Epithelial cell of prostate (primary cell): ENCODE data around the gene SYTL3.
"Not testable (repeated sequence)": the region's sequence is repeated elsewhere in the genome, so short reads cannot be mapped to it uniquely, and the experiment has no call there.

Experiments used
- DNase-seq: peaks from one replicate; pipeline ENCODE4 v3.0.0-alpha.2; 2011; ENCODE audit warnings: low read depth, low spot score
- H3K27ac ChIP-seq: fragments of 450-650 bp; 2 replicates; pipeline ENCODE4 v1.5.1; 2017; ENCODE audit warnings: mild to moderate bottlenecking

SYTL3 gene

GRCh38 chr6:158660333-158660754 lies 10.5 kb downstream of the SYTL3 start:
- H3K27ac ChIP-seq: no peak overlapping the region
- no peak for DNase-seq

GRCh38 chr6:158661156-158661685 lies 11.4 kb downstream of the SYTL3 start:
- H3K27ac ChIP-seq: no peak overlapping the region

DNA sequence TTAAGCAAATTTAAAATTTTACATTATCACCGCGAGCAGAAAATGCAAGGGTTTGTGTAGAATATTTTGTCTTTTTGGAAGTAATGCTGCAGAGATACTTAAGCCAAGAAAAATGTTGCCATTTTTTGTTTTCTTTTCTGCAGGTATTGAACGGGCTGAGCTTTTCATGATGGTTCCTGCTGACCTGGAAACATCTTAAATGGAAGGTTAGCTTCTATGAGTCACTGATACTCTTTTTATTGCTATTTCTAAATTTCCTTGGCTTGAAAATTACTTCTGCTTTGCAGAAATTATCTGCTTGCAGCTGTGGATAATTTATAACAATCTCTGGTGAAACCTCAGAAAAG lies 12.7 kb downstream of the SYTL3 start:
- H3K27ac ChIP-seq: no peak overlapping the region
- DNase-seq: no peak

More at GRCh38 chr6:158661156-158661685, 11.4 kb downstream of the SYTL3 start:
- no peak for DNase-seq

DNA sequence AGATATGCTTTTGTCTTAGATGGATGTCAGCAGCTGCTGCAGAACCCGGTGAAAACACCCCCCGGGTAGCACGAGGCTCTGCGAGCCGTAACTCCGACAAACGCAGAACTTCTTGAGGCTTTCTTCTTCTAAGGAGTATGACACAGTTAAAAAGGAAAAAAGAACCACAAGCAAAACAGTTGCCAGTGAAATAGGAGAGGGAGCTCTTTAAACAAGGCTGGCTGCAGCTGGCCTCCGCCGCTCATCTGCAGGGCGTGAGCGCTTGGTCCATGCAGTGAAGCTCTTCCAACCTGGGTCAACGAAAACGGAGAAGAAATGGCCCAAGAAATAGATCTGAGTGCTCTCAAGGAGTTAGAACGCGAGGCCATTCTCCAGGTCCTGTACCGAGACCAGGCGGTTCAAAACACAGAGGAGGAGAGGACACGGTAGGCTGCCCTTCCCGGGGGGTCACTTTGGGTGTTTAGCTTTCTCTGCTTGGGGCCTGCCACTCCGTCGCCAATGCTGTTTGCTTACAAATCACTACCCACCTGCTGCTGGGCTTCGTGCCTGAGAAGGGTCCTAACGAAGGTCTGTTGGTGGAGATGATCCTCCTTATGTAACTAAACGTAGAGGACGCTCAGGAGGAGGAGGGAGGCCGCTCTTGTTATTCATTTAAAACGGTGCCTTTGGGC lies 13.2 kb downstream of the SYTL3 start:
- no peak for DNase-seq
- peak overlapping the region; percentile 2 for H3K27ac ChIP-seq

GRCh38 chr6:158663625-158664165 lies 13.8 kb downstream of the SYTL3 start:
- DNase-seq: no peak
- peak overlapping the region; percentile 2 for H3K27ac ChIP-seq

DNA sequence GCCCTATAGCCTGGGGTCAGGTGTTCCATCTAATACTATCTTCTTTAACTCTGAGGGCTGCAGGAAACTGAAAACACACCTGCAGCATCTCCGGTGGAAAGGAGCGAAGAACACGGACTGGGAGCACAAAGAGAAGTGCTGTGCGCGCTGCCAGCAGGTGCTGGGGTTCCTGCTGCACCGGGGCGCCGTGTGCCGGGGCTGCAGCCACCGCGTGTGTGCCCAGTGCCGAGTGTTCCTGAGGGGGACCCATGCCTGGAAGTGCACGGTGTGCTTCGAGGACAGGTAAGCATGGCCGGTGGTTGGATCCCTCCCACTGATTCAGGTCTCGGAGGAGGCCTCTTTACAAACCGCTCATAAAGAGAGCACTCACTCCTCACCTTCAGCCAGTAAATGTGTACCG lies 15.5 kb downstream of the SYTL3 start:
- no peak for DNase-seq
- no peak overlapping the region for H3K27ac ChIP-seq

- DNase-seq: no peak
- peak overlapping the region; percentile 34 for H3K27ac ChIP-seq
Observed at GRCh38 chr6:158666628-158667359, 16.9 kb downstream of the SYTL3 start.

- no peak for DNase-seq
- H3K27ac ChIP-seq: peak overlapping the region; percentile 34
Observed at GRCh38 chr6:158667360-158667981, 17.6 kb downstream of the SYTL3 start.

GRCh38 chr6:158668707-158669103 lies 18.9 kb downstream of the SYTL3 start:
- no peak overlapping the region for H3K27ac ChIP-seq
- DNase-seq: no peak

DNA sequence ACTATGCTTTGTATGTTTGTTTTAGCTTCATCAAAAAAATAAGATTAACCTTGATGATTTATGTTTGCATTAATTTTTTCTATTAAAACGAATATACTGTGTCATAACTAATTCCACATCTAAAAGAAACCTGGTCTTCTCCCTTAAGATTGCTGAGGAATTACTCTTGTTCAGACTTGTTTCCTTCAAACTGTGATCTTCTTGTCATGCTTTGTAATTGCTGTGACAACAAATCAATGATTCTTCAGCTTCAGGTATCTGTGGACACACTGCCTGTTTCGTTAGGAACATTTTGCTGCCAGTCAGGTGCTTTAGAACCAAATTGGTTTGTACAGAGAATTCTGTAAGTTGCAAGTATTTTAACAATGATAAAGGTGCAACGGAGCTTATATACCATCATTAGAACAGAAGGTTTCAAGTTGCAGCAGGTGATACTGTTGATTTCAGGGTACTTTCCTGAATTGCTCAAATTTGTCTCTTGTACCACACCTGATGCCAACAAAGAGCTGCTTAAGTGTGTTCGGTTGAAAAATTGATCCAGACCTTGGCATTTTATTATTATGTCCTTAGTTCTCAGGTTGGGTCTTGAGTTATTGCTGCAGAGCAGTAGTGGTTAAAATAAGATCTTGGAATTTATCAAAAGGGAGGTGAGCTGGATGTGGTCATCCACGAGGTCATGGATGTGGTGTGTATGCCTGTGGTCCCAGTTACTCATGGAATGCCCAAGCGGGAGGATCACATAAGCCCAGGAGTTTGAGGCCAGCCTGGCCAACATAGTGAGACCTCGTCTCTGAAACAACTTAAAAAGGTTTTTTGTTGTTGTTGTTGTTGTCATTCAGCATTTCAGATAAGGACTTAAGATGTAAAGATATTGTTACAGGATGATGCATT lies 19.5 kb downstream of the SYTL3 start:
- DNase-seq: no peak
- H3K27ac ChIP-seq: peak overlapping the region; percentile 1

DNA sequence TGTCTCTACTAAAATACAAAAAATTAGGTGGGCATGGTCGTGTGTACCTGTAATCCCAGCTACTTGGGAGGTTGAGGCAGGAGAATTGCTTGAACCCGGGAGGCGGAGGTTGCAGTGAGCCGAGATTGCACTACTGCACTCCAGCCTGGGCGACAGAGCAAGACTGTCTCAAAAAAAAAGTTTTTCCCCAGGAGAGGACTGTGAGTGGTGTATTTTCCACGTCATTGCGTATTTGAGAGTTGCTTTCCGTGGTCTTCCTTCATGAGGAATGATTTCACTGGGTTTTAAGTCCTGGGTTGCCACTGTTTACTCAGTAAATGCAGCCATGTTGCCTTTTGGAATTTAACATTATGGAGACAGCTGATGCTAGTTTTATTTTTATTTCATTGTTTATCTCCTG lies 22.3 kb downstream of the SYTL3 start:
- DNase-seq, H3K27ac ChIP-seq: not testable (repeated sequence)

- DNase-seq: no peak
- H3K27ac ChIP-seq: no peak overlapping the region
Observed at GRCh38 chr6:158672726-158673125, 22.9 kb downstream of the SYTL3 start.

- no peak for DNase-seq
- no peak overlapping the region for H3K27ac ChIP-seq
Observed at GRCh38 chr6:158674342-158675131, 24.7 kb downstream of the SYTL3 start.

DNA sequence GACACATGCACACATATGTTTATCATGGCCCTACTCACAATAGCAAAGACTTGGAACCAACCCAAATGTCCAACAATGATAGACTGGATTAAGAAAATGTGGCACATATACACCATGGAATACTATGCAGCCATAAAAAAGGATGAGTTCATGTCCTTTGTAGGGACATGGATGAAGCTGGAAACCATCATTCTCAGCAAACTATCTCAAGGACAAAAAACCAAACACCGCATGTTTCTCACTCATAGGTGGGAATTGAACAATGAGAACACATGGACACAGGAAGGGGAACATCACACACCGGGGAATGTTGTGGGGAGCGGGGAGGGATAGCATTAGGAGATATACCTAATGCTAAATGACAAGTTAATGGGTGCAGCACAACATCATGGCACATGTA lies 27.2 kb downstream of the SYTL3 start:
- not testable (repeated sequence) for DNase-seq, H3K27ac ChIP-seq

GRCh38 chr6:158677906-158678578 lies 28.2 kb downstream of the SYTL3 start:
- no peak overlapping the region for H3K27ac ChIP-seq
- DNase-seq: no peak

DNA sequence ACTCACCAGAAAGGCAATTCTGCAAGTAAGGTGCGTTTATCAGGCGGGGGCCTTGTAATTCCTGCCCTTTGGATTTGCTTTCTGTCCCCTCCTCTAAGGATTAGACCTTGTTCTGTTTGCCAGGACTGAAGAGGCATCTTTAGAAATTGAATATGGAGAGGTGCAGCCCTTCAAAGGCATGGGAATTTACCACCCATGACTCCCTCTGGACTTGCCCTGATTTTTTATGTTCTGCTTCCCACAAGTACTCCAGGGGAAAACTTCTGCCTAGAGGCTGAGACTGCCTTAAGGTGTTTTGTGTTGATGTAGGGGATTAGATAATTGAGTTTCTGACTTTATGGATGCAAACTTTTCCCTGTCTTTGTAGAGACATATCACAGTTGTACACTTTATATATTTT lies 30.2 kb downstream of the SYTL3 start:
- H3K27ac ChIP-seq: no peak overlapping the region
- DNase-seq: no peak

GRCh38 chr6:158680481-158680880 lies 30.6 kb downstream of the SYTL3 start:
- H3K27ac ChIP-seq: no peak overlapping the region
- DNase-seq: no peak

- DNase-seq: no peak
- no peak overlapping the region for H3K27ac ChIP-seq
Observed at GRCh38 chr6:158684311-158684710, 34.5 kb downstream of the SYTL3 start.
